Smooth muscle cell (in vitro differentiated cells): Measurements from ENCODE around the gene ZNF831. TPM values are rescaled to one million over a fixed set of nuclear protein-coding genes. Genes with fewer than 3 reads are reported as not detected.

Experiments
- DNase-seq: peaks from one replicate; lab custom pipeline; 2025; ENCODE audit not compliant: unreplicated experiment; lab: John Stamatoyannopoulos, UW
- H2AFZ ChIP-seq: fragments of 200-600 bp; sonication (generic); 2 replicates; pipeline ENCODE4 v1.6.0; 2016; ENCODE audit warnings: antibody characterized with exemption, low read depth, mild to moderate bottlenecking
- H3F3A ChIP-seq: fragments of 200-600 bp; sonication (generic); 2 replicates; pipeline ENCODE4 v1.6.0; 2017; ENCODE audit warnings: antibody characterized with exemption, low read depth
- H3K27ac ChIP-seq: fragments of 200-600 bp; sonication (generic); 2 replicates; pipeline ENCODE4 v1.5.1; 2016; ENCODE audit warnings: low read depth, mild to moderate bottlenecking
- H3K27me3 ChIP-seq: fragments of 200-600 bp; sonication (generic); 2 replicates; pipeline ENCODE4 v1.6.1; 2016; ENCODE audit warnings: low read depth, mild to moderate bottlenecking
- H3K36me3 ChIP-seq: fragments of 200-600 bp; sonication (generic); 2 replicates; pipeline ENCODE4 v1.5.1; 2016; ENCODE audit warnings: low read depth
- H3K4me1 ChIP-seq: fragments of 200-600 bp; sonication (generic); 2 replicates; pipeline ENCODE4 v1.5.1; 2016; ENCODE audit warnings: low read depth
- H3K4me2 ChIP-seq: fragments of 200-600 bp; sonication (generic); 2 replicates; pipeline ENCODE4 v1.6.0; 2016; ENCODE audit warnings: mild to moderate bottlenecking
- H3K4me3 ChIP-seq: fragments of 200-600 bp; sonication (generic); 2 replicates; pipeline ENCODE4 v1.5.1; 2016; ENCODE audit warnings: mild to moderate bottlenecking
- H3K79me2 ChIP-seq: fragments of 200-600 bp; sonication (generic); 2 replicates; pipeline ENCODE4 v1.6.0; 2016; ENCODE audit warnings: low read depth, mild to moderate bottlenecking
- H3K9ac ChIP-seq: fragments of 200-600 bp; sonication (generic); 2 replicates; pipeline ENCODE4 v1.6.0; 2016; ENCODE audit warnings: low read depth
- H3K9me3 ChIP-seq: fragments of 200-600 bp; sonication (generic); replicated peaks from 2 replicates; pipeline ENCODE4 v1.5.1; 2016; ENCODE audit warnings: low read depth
- H4K20me1 ChIP-seq: fragments of 200-600 bp; sonication (generic); 2 replicates; pipeline ENCODE4 v1.6.0; 2016; ENCODE audit warnings: low read depth
- WGBS: methylation state at CpG from one replicate; pipeline ENCODE4 v1.1.7; 2016; ENCODE audit warnings: low lambda C conversion rate; 5-methylcytosine and 5-hydroxymethylcytosine counted together
- polyA plus RNA-seq: library from polyadenylated mRNA; unstranded; fragments of >200 nt; fragmentation: Nextera tagmentation; extraction: Ambion mirVana; gene quantifications from 2 replicates; pipeline ENCODE4 v1.2.1, GENCODE V29; 2016
- total RNA-seq: library from RNA; depleted of rRNA; stranded (reverse); fragments of >200 nt; gene quantifications from 2 replicates; pipeline ENCODE4 v1.2.3, GENCODE V29; 2014
- TF ChIP-seq, protein P1 (sequence below): fragments of 200-600 bp; sonication (generic); IDR thresholded peaks from 2 replicates; pipeline ENCODE4 v1.5.1; 2017; ENCODE audit warnings: borderline replicate concordance, mild to moderate bottlenecking, antibody characterized with exemption; ENCODE audit not compliant: insufficient read depth, poor library complexity, severe bottlenecking

ZNF831 gene
- total and polyA plus RNA-seq, 2 experiments from 2014 or later, result not detected

DNA sequence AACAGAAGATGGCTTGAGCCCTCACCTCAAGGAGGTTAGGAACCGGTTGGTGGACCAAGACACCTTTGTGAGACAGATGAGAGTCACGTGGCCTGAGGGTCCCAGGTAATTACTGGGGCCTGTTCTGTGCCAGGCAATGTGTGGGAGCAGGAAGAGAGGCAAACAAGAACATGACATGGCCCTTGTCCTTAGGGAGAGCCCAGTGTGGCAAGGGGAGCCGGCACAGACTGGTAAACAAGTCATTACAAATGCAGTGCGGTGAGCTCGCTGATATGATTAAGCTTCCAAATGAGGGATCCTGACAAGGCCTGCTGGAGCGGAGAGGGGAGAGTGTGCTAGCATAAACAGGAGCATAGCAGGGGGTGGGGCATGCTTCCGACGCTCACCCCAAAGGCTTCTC lies 55.6 kb downstream of the ZNF831 start:
- no peaks in the 10 kb centered on the region for H4K20me1 ChIP-seq
- H3K4me2 ChIP-seq, result no peak overlapping the region
- H3K4me3 ChIP-seq, result no peak overlapping the region
- peaks cover 54% of the 10 kb centered on the region for H3K27me3 ChIP-seq
- no peak overlapping the region for H3K27ac ChIP-seq
- H3K36me3 ChIP-seq, result no peaks in the 10 kb centered on the region
- H3K9ac ChIP-seq, result no peak overlapping the region
- WGBS, result 87% methylated on average over 8 of the region's 8 CpGs
- H2AFZ ChIP-seq, result no peak overlapping the region
- H3K79me2 ChIP-seq, result no peaks in the 10 kb centered on the region
- H3K4me1 ChIP-seq, result peaks cover 26% of the 10 kb centered on the region
- no peaks in the 10 kb centered on the region for H3F3A ChIP-seq
- H3K9me3 ChIP-seq, result no peaks in the 10 kb centered on the region
- DNase-seq, result no peak
- TF ChIP-seq, protein P1, sequence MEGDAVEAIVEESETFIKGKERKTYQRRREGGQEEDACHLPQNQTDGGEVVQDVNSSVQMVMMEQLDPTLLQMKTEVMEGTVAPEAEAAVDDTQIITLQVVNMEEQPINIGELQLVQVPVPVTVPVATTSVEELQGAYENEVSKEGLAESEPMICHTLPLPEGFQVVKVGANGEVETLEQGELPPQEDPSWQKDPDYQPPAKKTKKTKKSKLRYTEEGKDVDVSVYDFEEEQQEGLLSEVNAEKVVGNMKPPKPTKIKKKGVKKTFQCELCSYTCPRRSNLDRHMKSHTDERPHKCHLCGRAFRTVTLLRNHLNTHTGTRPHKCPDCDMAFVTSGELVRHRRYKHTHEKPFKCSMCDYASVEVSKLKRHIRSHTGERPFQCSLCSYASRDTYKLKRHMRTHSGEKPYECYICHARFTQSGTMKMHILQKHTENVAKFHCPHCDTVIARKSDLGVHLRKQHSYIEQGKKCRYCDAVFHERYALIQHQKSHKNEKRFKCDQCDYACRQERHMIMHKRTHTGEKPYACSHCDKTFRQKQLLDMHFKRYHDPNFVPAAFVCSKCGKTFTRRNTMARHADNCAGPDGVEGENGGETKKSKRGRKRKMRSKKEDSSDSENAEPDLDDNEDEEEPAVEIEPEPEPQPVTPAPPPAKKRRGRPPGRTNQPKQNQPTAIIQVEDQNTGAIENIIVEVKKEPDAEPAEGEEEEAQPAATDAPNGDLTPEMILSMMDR, result no peak

- no peaks in the 10 kb centered on the region for H3K36me3 ChIP-seq
- DNase-seq, result no peak
- H4K20me1 ChIP-seq, result no peaks in the 10 kb centered on the region
- no peak overlapping the region for H2AFZ ChIP-seq
- TF ChIP-seq, protein P1, result no peak
- no peak overlapping the region for H3K4me2 ChIP-seq
- no peaks in the 10 kb centered on the region for H3F3A ChIP-seq
- peaks cover 60% of the 10 kb centered on the region for H3K27me3 ChIP-seq
- no peaks in the 10 kb centered on the region for H3K9me3 ChIP-seq
- 98% methylated on average over 5 of the region's 5 CpGs for WGBS
- H3K79me2 ChIP-seq, result no peaks in the 10 kb centered on the region
- H3K9ac ChIP-seq, result no peak overlapping the region
- H3K27ac ChIP-seq, result no peak overlapping the region
- H3K4me3 ChIP-seq, result no peak overlapping the region
- peaks cover 26% of the 10 kb centered on the region for H3K4me1 ChIP-seq
Measured at GRCh38 chr20:59220161-59220560, 56.5 kb downstream of the ZNF831 start.

- TF ChIP-seq, protein P1, result no peak
- H3K36me3 ChIP-seq, result no peaks in the 10 kb centered on the region
- peaks cover 61% of the 10 kb centered on the region for H3K27me3 ChIP-seq
- no peak overlapping the region for H3K9ac ChIP-seq
- no peaks in the 10 kb centered on the region for H3F3A ChIP-seq
- peaks cover 25% of the 10 kb centered on the region for H3K4me1 ChIP-seq
- no peak overlapping the region for H3K27ac ChIP-seq
- no peaks in the 10 kb centered on the region for H3K79me2 ChIP-seq
- no peaks in the 10 kb centered on the region for H4K20me1 ChIP-seq
- H3K4me2 ChIP-seq, result no peak overlapping the region
- no peak for DNase-seq
- no peaks in the 10 kb centered on the region for H3K9me3 ChIP-seq
- 75% methylated on average over 9 of the region's 9 CpGs for WGBS
- H2AFZ ChIP-seq, result no peak overlapping the region
- no peak overlapping the region for H3K4me3 ChIP-seq
Measured at GRCh38 chr20:59221049-59221706, 57.6 kb downstream of the ZNF831 start.

- WGBS, result 66% methylated on average over 18 of the region's 18 CpGs
- no peak for DNase-seq
- no peak overlapping the region for H3K27ac ChIP-seq
Measured at GRCh38 chr20:59221707-59222252, 58.2 kb downstream of the ZNF831 start.

More at GRCh38 chr20:59221707-59222252, 58.2 kb downstream of the ZNF831 start:
- Histone ChIP-seq H3K27me3 (peaks cover 61% of the 10 kb centered on the region), H4K20me1 (no peaks in the 10 kb centered on the region), H3K4me3 (peak overlapping the region; percentile 61), H3K36me3 (no peaks in the 10 kb centered on the region), H2AFZ (peak overlapping the region; percentile 99), H3F3A (no peaks in the 10 kb centered on the region), H3K4me1 (peaks cover 21% of the 10 kb centered on the region), H3K79me2 (no peaks in the 10 kb centered on the region), H3K4me2 (peak overlapping the region; percentile 97), H3K9me3 (no peaks in the 10 kb centered on the region), H3K9ac (peak overlapping the region; percentile 69)
- TF ChIP-seq, protein P1, result no peak
